GM19455 (cell line): ENCODE results near the gene PTOV1.
A peak's percentile ranks its signal among the peaks of the same experiment; 100 is the strongest.

Experiments used
- ATAC-seq: cut with Tn5 transposase; IDR thresholded peaks from one replicate; pipeline ENCODE4 v1.9.1; 2021; ENCODE audit not compliant: unreplicated experiment

The PTOV1 gene

DNA sequence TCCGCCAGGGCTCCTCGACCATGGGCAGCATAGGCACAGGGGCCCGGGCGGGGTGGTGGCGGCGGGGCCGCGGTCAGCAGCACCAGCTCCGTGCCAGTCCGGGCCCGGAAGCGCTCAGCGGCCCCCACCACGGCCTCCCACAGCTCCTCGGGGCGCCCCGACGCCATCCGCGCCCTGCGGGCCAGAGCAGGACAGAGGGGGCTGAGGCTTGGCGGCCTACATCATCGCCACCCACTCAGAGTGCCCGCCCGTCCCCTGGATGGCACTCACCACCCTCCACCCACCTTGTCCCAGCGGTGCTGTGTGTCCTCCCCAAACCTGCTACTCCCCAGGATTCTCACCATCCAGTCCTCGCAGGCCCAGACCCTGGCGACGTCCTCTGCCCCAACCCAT, 22.2 kb downstream of the PTOV1 start:
- no peak for ATAC-seq

DNA sequence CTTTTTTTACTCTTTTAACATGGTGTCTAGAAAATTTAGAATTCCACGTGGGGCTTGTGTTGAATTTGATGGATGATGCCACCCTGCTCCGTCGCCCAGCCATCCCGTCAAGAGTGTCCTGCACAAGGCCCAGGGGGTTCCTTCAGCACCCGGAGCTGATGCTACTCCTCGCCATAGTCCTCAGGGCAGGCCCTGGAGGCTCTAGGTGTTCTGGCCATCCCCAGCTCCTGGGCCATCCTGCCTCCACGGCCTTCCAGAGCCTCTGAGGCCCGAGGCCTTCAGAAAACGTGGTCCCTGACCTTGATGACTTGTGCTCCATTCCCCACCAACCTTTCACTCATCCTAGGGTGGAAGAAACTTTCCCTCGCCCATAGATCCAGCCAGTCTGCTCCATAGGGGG, 22.9 kb downstream of the PTOV1 start:
- ATAC-seq = no peak

- no peak for ATAC-seq
Observed at GRCh38 chr19:49874503-49875157, 23.7 kb downstream of the PTOV1 start.

- no peak for ATAC-seq
Observed at GRCh38 chr19:49875177-49875576, 24.2 kb downstream of the PTOV1 start.

GRCh38 chr19:49875857-49876421, 25.0 kb downstream of the PTOV1 start:
- no peak for ATAC-seq

- ATAC-seq = peak; percentile 47
Observed at GRCh38 chr19:49876422-49877019, 25.6 kb downstream of the PTOV1 start.

- ATAC-seq = peak; percentile 53
Observed at GRCh38 chr19:49877020-49877878, 26.3 kb downstream of the PTOV1 start, which contains the start of the genes AKT1S1 and TBC1D17. Gene AKT1S1, minus strand, starts transcription at chr19:49877355. Its CDS starts 4,060 bp downstream, at chr19:49873295. Gene TBC1D17, plus strand, starts transcription at chr19:49877702. Its CDS starts 22 bp downstream, at chr19:49877724.

GRCh38 chr19:49877879-49878743, 27.2 kb downstream of the PTOV1 start:
- peak; percentile 41 for ATAC-seq

GRCh38 chr19:49878744-49879070, 27.7 kb downstream of the PTOV1 start:
- no peak for ATAC-seq

DNA sequence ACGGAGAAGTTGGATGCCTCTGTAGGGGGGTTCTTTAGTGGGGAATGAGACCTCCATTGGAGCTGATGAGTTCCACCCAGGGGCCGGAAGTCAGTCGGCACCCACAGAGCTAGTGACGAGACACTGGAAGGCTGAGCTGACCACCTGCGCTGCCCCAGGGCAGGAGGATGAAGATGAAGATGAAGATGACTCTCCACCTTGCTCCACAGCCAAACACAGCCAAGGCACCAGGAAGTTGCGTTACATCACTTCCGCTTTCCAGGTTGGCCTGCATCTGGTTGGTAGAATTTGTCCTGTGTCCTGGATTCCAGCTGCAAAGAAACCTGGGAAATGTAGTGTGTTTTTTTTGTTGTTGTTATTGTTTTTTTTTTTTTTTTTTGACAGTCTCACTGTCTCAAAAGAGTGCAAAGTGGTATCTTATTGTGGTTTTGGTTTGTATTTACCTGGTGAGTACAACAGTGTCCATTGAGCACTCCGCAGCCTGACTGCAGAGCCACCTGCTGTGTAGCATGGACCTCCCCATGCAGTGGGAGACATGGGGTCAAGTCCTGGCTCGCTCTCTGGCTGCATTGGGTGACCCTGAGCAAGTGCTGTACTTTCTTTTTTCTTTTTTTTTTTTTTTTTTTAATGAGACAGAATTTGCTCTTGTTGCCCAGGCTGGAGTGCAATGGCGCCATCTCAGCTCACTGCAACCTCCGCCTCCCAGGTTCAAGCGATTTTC, 28.4 kb downstream of the PTOV1 start:
- no peak for ATAC-seq

- no peak for ATAC-seq
Observed at GRCh38 chr19:49880162-49880869, 29.4 kb downstream of the PTOV1 start.

DNA sequence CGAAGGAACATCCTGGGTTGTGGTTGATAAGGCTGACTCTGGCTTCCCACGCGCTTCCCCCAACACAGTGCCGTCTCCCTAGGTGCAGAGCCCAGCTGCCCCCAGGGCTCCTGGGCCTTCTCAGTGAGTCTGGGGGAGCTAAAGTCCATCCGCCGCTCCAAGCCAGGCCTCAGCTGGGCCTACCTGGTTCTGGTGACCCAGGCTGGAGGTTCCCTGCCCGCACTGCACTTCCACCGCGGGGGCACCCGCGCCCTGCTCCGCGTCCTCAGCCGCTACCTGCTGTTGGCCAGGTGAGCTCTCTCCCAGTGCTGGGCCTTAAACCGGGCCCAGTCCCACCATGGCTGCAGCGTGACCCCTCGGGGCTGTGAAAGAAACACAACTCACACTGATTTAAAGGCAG, 30.2 kb downstream of the PTOV1 start:
- no peak for ATAC-seq

- no peak for ATAC-seq
Observed at GRCh38 chr19:49881672-49882394, 30.9 kb downstream of the PTOV1 start.

- ATAC-seq = no peak
Observed at GRCh38 chr19:49882643-49883042, 31.7 kb downstream of the PTOV1 start.

- ATAC-seq = no peak
Observed at GRCh38 chr19:49883094-49883493, 32.1 kb downstream of the PTOV1 start.

GRCh38 chr19:49884109-49884508, 33.1 kb downstream of the PTOV1 start:
- no peak for ATAC-seq

- ATAC-seq = no peak
Observed at GRCh38 chr19:49884760-49885159, 33.8 kb downstream of the PTOV1 start.

GRCh38 chr19:49887037-49887664, 36.2 kb downstream of the PTOV1 start:
- ATAC-seq = no peak
